GM21619 (cell line): ENCODE results near the gene CMIP.

Source experiments
- ATAC-seq: cut with Tn5 transposase; IDR thresholded peaks from one replicate; pipeline ENCODE4 v1.9.1; 2021; ENCODE audit not compliant: unreplicated experiment

The CMIP gene

GRCh38 chr16:81578636-81579413 lies 134.2 kb downstream of the CMIP start:
- ATAC-seq = no peak

- no peak for ATAC-seq
Measured at GRCh38 chr16:81581107-81581506, 136.5 kb downstream of the CMIP start.

DNA sequence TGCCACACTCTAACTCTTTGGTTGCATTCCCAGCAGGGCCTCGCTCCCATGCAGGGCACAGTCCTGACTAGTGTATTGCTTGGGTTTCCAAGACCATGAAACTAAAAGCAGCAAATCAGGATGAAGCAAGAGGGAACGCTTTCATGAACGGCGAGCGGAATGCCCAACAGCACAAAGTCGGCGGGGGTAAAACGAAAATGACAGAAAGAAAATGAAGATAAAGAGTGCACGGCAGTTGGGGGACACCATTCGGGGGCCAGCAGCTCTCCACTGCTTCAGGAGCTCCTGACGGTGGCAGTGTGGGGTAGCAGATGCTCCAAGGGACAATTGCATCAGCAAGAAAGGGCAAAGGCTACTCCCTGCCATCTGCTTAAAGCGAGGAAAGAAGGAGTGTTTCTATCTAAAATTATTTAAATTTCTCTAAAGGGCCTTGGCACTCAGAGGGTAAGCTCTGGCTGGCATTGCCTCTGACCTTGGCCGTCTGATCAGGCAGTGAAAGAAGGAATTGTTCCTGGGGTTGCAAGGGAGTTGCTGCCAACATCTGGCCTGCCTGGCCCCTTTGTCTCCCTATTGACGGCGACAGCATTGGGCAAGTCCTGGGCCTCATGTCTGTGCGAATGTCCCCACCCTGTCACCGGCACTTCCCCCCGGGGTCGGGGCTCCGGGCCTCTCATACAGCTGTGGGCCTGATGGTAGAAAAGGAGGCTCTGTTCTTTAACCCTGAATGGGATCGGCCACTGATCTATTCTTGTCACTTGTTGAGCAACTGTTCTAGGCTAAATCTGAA lies 138.2 kb downstream of the CMIP start:
- no peak for ATAC-seq

DNA sequence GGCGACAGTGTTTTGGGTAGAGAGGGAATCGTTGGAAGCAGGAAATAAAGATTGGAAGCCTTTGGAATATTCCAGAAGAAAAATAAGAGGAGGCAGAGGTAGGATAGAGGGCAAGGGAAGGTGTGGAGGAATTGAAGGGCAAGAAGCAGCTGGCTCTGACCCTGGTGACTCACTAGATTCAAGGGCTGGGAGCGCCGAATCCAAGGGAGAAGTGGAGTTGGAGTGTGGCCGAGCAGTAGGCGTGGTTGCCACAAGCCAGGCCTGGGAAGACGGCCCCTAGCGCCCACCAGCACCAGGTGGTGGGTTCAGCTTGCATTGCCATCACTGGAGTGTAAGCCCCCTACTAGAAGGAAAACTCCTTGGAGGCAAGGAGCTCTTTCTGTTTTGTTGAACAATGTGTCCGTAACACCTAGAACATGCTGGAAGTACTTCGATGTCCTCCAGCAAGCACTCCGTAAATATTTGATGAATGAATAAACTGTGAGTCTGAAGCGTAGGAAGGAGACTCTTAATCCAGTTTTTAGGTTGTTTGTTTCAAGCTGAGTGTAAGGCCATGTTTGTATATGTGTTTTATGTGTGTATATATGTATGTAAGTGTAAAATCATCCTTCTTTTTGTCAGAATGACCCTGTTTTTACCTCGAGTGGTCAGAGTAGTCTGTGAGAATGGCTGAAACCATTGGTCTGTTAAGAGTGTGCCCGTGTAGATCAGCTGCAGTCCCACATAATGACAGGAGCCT lies 139.5 kb downstream of the CMIP start:
- no peak for ATAC-seq

DNA sequence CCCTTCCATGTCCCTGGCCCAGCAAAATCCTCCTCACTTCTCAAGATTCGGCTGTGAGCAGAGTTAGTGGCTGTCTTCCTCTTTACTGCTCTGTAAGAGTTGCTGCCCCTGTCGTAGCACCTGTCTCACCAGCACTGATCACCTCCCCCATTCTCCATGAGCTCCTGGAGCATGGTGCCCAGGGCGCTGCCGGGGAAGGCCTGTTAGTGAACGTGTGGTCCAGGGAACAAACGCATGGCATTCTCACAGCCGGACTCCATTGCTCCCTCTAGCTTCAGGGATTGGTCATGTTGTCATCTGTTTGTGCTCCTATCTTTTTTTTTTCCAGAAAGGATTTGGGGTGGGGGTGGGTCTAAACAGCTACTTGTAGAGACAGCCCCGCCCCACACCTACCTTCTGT lies 141.2 kb downstream of the CMIP start:
- no peak for ATAC-seq

DNA sequence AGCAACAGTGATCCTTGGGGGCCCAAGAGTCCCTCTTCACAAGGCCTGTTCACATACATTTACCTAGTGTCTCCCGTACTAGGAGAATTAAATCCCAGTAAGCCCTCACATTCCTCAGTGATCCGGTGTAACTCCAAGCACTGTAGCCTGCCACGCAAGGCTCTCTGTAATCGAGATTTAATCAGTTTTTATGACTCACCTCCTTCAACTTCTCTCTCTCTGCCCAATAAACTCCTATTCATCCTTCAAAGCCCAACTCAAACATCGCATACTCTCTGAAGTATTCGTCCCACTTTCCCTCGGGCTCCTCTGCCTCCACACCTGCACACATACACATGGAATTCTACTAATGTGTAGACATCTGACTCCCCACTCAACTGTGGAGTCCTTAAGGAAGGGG lies 141.8 kb downstream of the CMIP start:
- no peak for ATAC-seq

- no peak for ATAC-seq
Measured at GRCh38 chr16:81586977-81587625, 142.5 kb downstream of the CMIP start.

- ATAC-seq = no peak
Measured at GRCh38 chr16:81587626-81588160, 143.1 kb downstream of the CMIP start.

DNA sequence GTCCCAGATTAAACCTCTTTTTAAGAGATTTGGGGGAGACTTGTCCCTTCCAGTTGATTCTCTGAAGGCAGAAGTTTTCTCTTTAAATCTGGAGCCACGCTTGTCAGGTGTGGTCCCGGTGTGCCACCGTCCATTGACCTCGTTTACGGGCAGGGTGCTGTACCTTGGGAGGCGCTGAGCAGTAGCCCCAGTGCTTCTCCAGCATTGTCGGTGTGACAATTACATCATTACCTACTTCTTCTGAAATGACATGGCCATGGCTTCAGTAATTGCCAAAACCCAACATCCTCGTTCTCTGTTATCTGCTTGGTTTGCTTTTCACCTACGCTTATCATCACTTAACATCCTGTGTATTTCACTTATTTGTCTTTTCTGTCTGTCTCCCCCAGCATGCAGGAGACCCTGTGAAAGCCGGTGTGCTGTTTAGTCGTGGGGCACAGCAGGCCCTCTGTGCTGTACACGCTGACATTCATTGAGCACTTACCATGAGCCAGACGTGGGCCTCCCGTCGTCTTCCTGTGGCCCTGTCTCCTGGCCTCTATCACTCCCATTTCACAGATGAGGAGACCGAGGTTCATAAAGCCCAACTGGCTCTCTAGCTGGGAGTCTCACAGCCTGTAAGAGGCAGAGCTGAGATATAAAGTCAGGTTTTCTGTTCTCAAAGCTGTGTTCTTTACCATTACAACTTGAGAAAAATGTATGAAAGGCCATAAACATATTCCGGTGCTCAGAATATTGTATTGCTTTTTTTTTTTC lies 143.9 kb downstream of the CMIP start:
- ATAC-seq = no peak

- no peak for ATAC-seq
Measured at GRCh38 chr16:81589975-81590650, 145.5 kb downstream of the CMIP start.

GRCh38 chr16:81590714-81591544 lies 146.3 kb downstream of the CMIP start:
- ATAC-seq = no peak

- no peak for ATAC-seq
Measured at GRCh38 chr16:81591545-81591870, 146.9 kb downstream of the CMIP start.

DNA sequence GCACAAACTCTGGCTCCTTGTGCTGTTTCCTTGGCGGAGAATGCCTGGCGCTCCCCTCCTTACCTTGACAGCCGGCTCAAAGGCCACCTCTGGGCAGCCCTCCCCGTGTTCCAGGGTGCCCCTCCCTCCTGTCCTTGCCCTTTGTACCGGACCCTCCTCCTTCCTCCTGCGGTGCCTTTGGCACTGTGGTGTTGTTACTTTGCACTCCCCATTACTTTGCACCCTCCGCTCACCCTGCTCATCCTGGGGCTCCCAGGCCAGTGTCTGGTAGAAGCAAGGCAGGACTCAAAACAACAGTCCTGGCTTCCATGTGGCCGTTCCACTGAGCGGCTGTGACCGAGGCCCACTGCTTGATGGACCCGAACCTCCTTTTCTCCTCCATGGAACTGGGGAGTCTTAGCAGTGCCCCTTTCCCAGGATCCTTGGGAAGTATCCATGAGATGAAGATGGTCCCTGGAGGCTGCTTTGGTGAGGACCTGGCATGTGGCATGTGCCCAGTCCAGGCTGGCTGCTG lies 147.8 kb downstream of the CMIP start:
- no peak for ATAC-seq

DNA sequence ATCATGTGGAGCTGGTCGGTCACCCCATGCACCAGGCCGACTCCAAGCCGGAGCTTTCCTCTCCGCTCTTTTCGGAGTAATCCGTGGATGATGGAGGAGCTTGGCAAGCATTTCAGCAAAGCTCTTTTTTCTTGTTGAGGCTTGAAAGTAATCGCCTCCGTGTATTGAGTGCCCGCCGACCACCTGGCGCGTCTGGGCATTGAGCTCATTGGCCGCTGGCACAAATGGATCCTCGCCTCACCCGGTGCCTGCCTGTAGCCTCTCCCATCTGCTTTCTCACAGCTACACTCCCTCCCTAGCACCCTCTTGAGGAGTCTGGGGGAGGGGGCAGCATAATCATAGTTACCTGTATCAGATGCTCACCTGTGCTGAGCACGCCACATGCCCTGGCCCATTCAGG lies 148.9 kb downstream of the CMIP start:
- ATAC-seq = no peak

GRCh38 chr16:81595629-81596292 lies 151.2 kb downstream of the CMIP start:
- ATAC-seq = no peak

DNA sequence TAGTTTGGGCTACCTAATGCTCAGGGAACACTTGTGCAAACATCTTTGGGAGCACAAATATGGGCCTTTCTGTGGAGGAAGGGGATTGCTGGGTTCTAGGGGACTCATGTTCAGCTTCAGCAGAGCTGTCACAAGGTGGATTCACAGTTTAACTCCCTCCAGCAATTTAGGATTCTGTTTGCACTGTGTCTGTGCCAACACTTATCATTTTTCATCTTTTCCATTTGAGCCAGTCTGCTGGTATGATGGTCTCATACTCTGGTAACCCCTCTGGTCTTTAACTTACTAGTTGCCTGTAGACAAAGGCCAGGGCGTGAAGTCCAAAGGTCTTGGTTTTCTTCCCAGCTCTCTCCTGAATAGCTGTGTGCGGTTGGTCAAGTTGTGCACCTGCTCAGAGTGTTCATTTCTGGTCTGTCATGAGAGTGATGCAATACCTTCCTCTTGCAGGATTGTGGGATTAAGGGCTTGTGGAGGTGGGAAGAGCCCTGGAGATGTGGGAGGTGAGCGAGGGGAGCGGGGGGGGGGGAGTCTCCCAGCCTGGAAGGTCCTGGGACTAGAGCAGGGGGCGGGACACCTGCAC lies 152.6 kb downstream of the CMIP start:
- ATAC-seq = no peak

- no peak for ATAC-seq
Measured at GRCh38 chr16:81598083-81598482, 153.5 kb downstream of the CMIP start.
